A549 (cell line): Measurements from ENCODE around the gene CLEC20A. TPM values are rescaled to one million over a fixed set of nuclear protein-coding genes. Genes with fewer than 3 reads are reported as not detected.

Experiments used
- ATAC-seq, 2 experiments: fragments of 200-7000 bp in 1 of 2; fragments of >200 bp in 1 of 2; cut with Nextera tagmentation in 1 of 2; cut with Tn5 transposase in 1 of 2; 3 replicates each; pipeline versions ENCODE4 v1.8.0 to v1.9.1; 2018 to 2020; ENCODE audit warnings: mild to moderate bottlenecking in 1 of 2, moderate library complexity in 1 of 2
- CTCF ChIA-PET: fragments of 300-600 bp; sonication (Branson Sonifier 250); formaldehyde crosslinking; extraction: SDS; loops from one replicate; lab custom pipeline; 2021; ENCODE audit warnings: antibody characterized with exemption, inconsistent platforms; lab: Yijun Ruan, JAX
- POLR2A ChIA-PET: fragments of 350-600 bp; formaldehyde crosslinking; extraction: SDS; loops from one replicate; lab custom pipeline; 2021; ENCODE audit warnings: antibody characterized with exemption, inconsistent platforms; lab: Yijun Ruan, JAX
- DNase-seq, 2 experiments: peaks; one replicate each; pipeline versions ENCODE4 v3.0.0 to v3.0.0-alpha.2; 2011 to 2016; ENCODE audit warnings: low read depth in 1 of 2, low spot score in 1 of 2
- FAIRE-seq: peaks from 2 replicates; lab custom pipeline; 2011; peaks lifted over from hg19 to GRCh38; lab: Jason Lieb, UNC
- H3K27ac ChIP-seq, 2 experiments: fragments of >200 bp; sonication (Bioruptor Twin); formaldehyde crosslinking; 3 replicates each; pipeline ENCODE4 v1.5.1; 2016 to 2017
- H3K4me1 ChIP-seq: fragments of >200 bp; sonication (Bioruptor Twin); formaldehyde crosslinking; 3 replicates; pipeline ENCODE4 v1.6.1; 2016
- H3K4me2 ChIP-seq: fragments of >200 bp; sonication (Bioruptor Twin); formaldehyde crosslinking; 3 replicates; pipeline ENCODE4 v1.6.1; 2016
- H3K4me3 ChIP-seq: fragments of >200 bp; sonication (Bioruptor Twin); formaldehyde crosslinking; 3 replicates; pipeline ENCODE4 v1.5.1; 2016
- H3K9me3 ChIP-seq: fragments of >200 bp; sonication (Bioruptor Twin); formaldehyde crosslinking; 3 replicates; pipeline ENCODE4 v1.6.1; 2016
- CEBPB ChIP-seq, 2 experiments: fragments of >200 bp in 1 of 2; sonication (Bioruptor Twin) in 1 of 2; formaldehyde crosslinking in 1 of 2; IDR thresholded peaks; 2 replicates each; pipeline ENCODE4 v1.6.1; 2012 to 2016
- ESRRA ChIP-seq: fragments of 150-350 bp; IDR thresholded peaks from 2 replicates; pipeline ENCODE4 v1.6.1; 2014; ENCODE audit warnings: mild to moderate bottlenecking, low read length, borderline replicate concordance
- FOSL2 ChIP-seq, 2 experiments: fragments of 450-650 bp in 1 of 2; fragments of >200 bp in 1 of 2; sonication (Bioruptor Twin) in 1 of 2; formaldehyde crosslinking; IDR thresholded peaks; 2 replicates each; pipeline versions ENCODE4 v1.5.0 to v1.6.1; 2016 to 2020; ENCODE audit warnings: mild to moderate bottlenecking in 1 of 2, moderate library complexity in 1 of 2
- FOXS1 ChIP-seq: fragments of 250-450 bp; sonication (Bioruptor Pico); IDR thresholded peaks from 2 replicates; pipeline ENCODE4 v1.5.0; 2020; ENCODE audit warnings: mild to moderate bottlenecking, moderate library complexity
- GATA3 ChIP-seq: IDR thresholded peaks from 2 replicates; pipeline ENCODE4 v1.6.1; 2012; ENCODE audit warnings: borderline replicate concordance
- HEYL ChIP-seq: fragments of 250-450 bp; sonication (Bioruptor Pico); IDR thresholded peaks from 2 replicates; pipeline ENCODE4 v1.8.0; 2021; ENCODE audit warnings: mild to moderate bottlenecking, moderate library complexity
- HOXB13 ChIP-seq: fragments of 250-450 bp; sonication (Bioruptor Pico); IDR thresholded peaks from 2 replicates; pipeline ENCODE4 v1.5.0; 2020; ENCODE audit warnings: low read depth, mild to moderate bottlenecking, moderate library complexity
- HOXB5 ChIP-seq: fragments of 250-450 bp; sonication (Bioruptor Pico); IDR thresholded peaks from 2 replicates; pipeline ENCODE4 v1.5.0; 2020; ENCODE audit warnings: mild to moderate bottlenecking, moderate library complexity
- JUNB ChIP-seq: fragments of >200 bp; sonication (Bioruptor Twin); formaldehyde crosslinking; IDR thresholded peaks from 2 replicates; pipeline ENCODE4 v1.6.1; 2016
- MAFK ChIP-seq: fragments of 450-650 bp; IDR thresholded peaks from 2 replicates; pipeline ENCODE4 v1.6.1; 2014; ENCODE audit not compliant: partially characterized antibody
- MAZ ChIP-seq: fragments of 150-350 bp; IDR thresholded peaks from 2 replicates; pipeline ENCODE4 v1.6.1; 2014; ENCODE audit warnings: antibody characterized with exemption, low read depth, low read length, borderline replicate concordance
- NR3C1 ChIP-seq: fragments of >200 bp; sonication (Bioruptor Twin); formaldehyde crosslinking; IDR thresholded peaks from 3 replicates; pipeline ENCODE4 v1.6.1; 2017
- PHF8 ChIP-seq: fragments of 200-600 bp; sonication (generic); IDR thresholded peaks from 2 replicates; pipeline ENCODE4 v1.6.1; 2016; ENCODE audit warnings: low read depth, mild to moderate bottlenecking, antibody characterized with exemption, moderate library complexity, borderline replicate concordance
- RAD21 ChIP-seq, 2 experiments: fragments of >200 bp in 1 of 2; sonication (Bioruptor Twin) in 1 of 2; formaldehyde crosslinking in 1 of 2; IDR thresholded peaks in 1 of 2; conservative IDR thresholded peaks in 1 of 2; 2 replicates in 1 of 2; 3 replicates in 1 of 2; pipeline ENCODE4 v1.6.1; 2012 to 2018; ENCODE audit warnings: inconsistent platforms in 1 of 2
- RFX5 ChIP-seq: fragments of 450-650 bp; IDR thresholded peaks from 2 replicates; pipeline ENCODE4 v1.7.1; 2014; ENCODE audit warnings: antibody characterized with exemption, mild to moderate bottlenecking, moderate library complexity
- ZNF302 ChIP-seq: fragments of 250-450 bp; sonication (Bioruptor Pico); IDR thresholded peaks from 2 replicates; pipeline ENCODE4 v1.9.0; 2021; ENCODE audit warnings: inconsistent platforms, mild to moderate bottlenecking, moderate library complexity
- WGBS: methylation state at CpG from one replicate; pipeline ENCODE4 v1.1.6; 2017; ENCODE audit errors: missing lambda C conversion rate; 5-methylcytosine and 5-hydroxymethylcytosine counted together
- polyA plus RNA-seq, 4 experiments: library from polyadenylated mRNA; depleted of rRNA in 3 of 4; stranded (reverse); fragments of >200 nt; fragmentation: RNase III in 1 of 4; extraction: RNeasy Plus Mini Kit Qiagen cat#74134 plus additional on column Dnase treatment in 1 of 4; gene quantifications; 2 replicates in 3 of 4; 3 replicates in 1 of 4; pipeline ENCODE4 v1.2.3, GENCODE V29; 2011 to 2017
- TF ChIP-seq, protein P1 (sequence below): fragments of 200-600 bp; sonication (generic); IDR thresholded peaks from 2 replicates; pipeline ENCODE4 v1.6.1; 2016; ENCODE audit warnings: antibody characterized with exemption, mild to moderate bottlenecking, moderate library complexity
- TF ChIP-seq, protein P2 (sequence below): fragments of 250-450 bp; sonication (Bioruptor Pico); IDR thresholded peaks from 2 replicates; pipeline ENCODE4 v1.5.0; 2020; ENCODE audit warnings: low read depth, mild to moderate bottlenecking, moderate library complexity
- TF ChIP-seq, protein P3 (sequence below): IDR thresholded peaks from 2 replicates; pipeline ENCODE4 v1.6.1; 2012
- TF ChIP-seq, protein P4 (sequence below): fragments of 250-450 bp; sonication (Bioruptor Pico); IDR thresholded peaks from 2 replicates; pipeline ENCODE4 v1.5.0; 2021; ENCODE audit warnings: mild to moderate bottlenecking, moderate library complexity, borderline replicate concordance
- TF ChIP-seq, protein P5 (sequence below): fragments of >200 bp; sonication (Bioruptor Twin); formaldehyde crosslinking; IDR thresholded peaks from 3 replicates; pipeline ENCODE4 v1.6.1; 2016
- TF ChIP-seq, protein P6 (sequence below): IDR thresholded peaks from 2 replicates; pipeline ENCODE4 v1.6.1; 2012; ENCODE audit warnings: low read depth, borderline replicate concordance

CLEC20A gene
- polyA plus RNA-seq, 2 of the 4 experiments (the other 2 are of a cell fraction): not detected

DNA sequence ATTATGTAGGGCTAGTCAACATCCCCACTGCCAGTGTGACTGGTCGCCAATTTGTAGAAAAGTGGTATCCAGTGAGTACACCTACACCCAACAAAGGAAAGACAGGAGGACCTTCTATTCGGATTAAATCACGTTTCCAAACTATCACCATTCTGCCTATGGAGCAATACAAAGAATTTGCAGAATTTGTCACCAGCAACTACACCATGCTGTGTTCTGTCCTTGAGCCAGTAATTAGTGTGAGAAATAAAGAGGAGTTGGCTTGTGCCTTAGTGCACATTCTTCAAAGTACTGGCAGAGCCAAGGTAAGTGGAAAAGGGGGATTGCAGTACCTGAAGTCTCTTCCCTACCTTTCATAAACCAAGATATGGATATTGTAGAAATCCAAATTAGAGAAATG, 53.8 kb downstream of the CLEC20A start (continued):
- TF ChIP-seq MAFK: no peak
- no peak for TF ChIP-seq CEBPB (IDR thresholded peaks at IDR 0.05)
- TF ChIP-seq HEYL (CRISPR knock-in tag): no peak

DNA sequence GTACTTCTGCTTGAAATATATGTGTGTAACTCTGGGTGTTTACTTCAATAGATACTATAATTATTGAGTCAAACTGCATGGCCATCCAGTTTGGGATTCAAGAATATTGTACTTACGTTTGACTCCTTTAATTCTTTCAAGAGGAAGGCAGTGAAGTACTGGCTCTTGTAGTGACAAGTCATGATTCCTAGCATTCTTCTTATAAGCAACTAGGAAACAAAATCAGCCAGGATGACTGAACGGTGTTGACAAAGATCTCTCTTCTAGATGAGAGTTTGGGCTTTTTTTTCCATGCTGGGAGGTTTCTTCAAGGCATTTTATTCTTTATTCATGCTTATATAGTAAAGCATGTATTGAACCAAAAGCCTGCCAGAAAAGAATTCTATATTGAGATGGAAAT, 58.3 kb downstream of the CLEC20A start:
- Histone ChIP-seq H3K9me3 (no peaks in the 10 kb centered on the region), H3K4me3 (no peak overlapping the region), H3K4me1 (no peaks in the 10 kb centered on the region)
- peak; percentile 65 for FAIRE-seq
- POLR2A ChIA-PET: no interaction called here
- CTCF ChIA-PET: no interaction called here
- no peak for ATAC-seq
- 66% methylated on average over 2 of the region's 2 CpGs for WGBS
- no peak for DNase-seq
- TF ChIP-seq HOXB13 (no peak), RFX5 (no peak), MAZ (no peak), NR3C1 (no peak), HOXB5 (no peak), GATA3 (no peak), ESRRA (no peak), PHF8 (no peak), ZNF302 (CRISPR knock-in tag) (no peak), FOSL2 (IDR thresholded peaks at IDR 0.05) (no peak), FOSL2 (CRISPR knock-in tag; IDR thresholded peaks at IDR 0.05) (no peak), RAD21 (conservative IDR thresholded peaks at IDR 0.05 in 1 of 2, IDR thresholded peaks at IDR 0.05 in 1 of 2) (no peak), JUNB (no peak), FOXS1 (CRISPR knock-in tag) (no peak)
- TF ChIP-seq, protein P1, sequence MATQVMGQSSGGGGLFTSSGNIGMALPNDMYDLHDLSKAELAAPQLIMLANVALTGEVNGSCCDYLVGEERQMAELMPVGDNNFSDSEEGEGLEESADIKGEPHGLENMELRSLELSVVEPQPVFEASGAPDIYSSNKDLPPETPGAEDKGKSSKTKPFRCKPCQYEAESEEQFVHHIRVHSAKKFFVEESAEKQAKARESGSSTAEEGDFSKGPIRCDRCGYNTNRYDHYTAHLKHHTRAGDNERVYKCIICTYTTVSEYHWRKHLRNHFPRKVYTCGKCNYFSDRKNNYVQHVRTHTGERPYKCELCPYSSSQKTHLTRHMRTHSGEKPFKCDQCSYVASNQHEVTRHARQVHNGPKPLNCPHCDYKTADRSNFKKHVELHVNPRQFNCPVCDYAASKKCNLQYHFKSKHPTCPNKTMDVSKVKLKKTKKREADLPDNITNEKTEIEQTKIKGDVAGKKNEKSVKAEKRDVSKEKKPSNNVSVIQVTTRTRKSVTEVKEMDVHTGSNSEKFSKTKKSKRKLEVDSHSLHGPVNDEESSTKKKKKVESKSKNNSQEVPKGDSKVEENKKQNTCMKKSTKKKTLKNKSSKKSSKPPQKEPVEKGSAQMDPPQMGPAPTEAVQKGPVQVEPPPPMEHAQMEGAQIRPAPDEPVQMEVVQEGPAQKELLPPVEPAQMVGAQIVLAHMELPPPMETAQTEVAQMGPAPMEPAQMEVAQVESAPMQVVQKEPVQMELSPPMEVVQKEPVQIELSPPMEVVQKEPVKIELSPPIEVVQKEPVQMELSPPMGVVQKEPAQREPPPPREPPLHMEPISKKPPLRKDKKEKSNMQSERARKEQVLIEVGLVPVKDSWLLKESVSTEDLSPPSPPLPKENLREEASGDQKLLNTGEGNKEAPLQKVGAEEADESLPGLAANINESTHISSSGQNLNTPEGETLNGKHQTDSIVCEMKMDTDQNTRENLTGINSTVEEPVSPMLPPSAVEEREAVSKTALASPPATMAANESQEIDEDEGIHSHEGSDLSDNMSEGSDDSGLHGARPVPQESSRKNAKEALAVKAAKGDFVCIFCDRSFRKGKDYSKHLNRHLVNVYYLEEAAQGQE: no peak
- TF ChIP-seq, protein P2, sequence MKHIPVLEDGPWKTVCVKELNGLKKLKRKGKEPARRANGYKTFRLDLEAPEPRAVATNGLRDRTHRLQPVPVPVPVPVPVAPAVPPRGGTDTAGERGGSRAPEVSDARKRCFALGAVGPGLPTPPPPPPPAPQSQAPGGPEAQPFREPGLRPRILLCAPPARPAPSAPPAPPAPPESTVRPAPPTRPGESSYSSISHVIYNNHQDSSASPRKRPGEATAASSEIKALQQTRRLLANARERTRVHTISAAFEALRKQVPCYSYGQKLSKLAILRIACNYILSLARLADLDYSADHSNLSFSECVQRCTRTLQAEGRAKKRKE (CRISPR knock-in tag): no peak
- TF ChIP-seq, protein P3, sequence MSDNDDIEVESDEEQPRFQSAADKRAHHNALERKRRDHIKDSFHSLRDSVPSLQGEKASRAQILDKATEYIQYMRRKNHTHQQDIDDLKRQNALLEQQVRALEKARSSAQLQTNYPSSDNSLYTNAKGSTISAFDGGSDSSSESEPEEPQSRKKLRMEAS: no peak
- TF ChIP-seq, protein P4, sequence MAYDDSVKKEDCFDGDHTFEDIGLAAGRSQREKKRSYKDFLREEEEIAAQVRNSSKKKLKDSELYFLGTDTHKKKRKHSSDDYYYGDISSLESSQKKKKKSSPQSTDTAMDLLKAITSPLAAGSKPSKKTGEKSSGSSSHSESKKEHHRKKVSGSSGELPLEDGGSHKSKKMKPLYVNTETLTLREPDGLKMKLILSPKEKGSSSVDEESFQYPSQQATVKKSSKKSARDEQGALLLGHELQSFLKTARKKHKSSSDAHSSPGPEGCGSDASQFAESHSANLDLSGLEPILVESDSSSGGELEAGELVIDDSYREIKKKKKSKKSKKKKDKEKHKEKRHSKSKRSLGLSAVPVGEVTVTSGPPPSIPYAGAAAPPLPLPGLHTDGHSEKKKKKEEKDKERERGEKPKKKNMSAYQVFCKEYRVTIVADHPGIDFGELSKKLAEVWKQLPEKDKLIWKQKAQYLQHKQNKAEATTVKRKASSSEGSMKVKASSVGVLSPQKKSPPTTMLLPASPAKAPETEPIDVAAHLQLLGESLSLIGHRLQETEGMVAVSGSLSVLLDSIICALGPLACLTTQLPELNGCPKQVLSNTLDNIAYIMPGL (CRISPR knock-in tag): no peak
- TF ChIP-seq, protein P5, sequence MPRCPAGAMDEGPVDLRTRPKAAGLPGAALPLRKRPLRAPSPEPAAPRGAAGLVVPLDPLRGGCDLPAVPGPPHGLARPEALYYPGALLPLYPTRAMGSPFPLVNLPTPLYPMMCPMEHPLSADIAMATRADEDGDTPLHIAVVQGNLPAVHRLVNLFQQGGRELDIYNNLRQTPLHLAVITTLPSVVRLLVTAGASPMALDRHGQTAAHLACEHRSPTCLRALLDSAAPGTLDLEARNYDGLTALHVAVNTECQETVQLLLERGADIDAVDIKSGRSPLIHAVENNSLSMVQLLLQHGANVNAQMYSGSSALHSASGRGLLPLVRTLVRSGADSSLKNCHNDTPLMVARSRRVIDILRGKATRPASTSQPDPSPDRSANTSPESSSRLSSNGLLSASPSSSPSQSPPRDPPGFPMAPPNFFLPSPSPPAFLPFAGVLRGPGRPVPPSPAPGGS: no peak
- TF ChIP-seq, protein P6, sequence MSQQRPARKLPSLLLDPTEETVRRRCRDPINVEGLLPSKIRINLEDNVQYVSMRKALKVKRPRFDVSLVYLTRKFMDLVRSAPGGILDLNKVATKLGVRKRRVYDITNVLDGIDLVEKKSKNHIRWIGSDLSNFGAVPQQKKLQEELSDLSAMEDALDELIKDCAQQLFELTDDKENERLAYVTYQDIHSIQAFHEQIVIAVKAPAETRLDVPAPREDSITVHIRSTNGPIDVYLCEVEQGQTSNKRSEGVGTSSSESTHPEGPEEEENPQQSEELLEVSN: no peak
- TF ChIP-seq, all 56 proteins: peak for 0
- Histone ChIP-seq H3K27ac (no peak overlapping the region), H3K4me2 (no peak overlapping the region)
